AG10803 (cell line): ENCODE measurements around the gene MTHFS.
A peak's percentile ranks its signal among the peaks of the same experiment; 100 is the strongest.

Experiments used
- DNase-seq: peaks from one replicate; pipeline ENCODE4 v3.0.0; 2010; ENCODE audit warnings: low read depth
- H3K4me3 ChIP-seq: 2 replicates; pipeline ENCODE4 v1.5.1; 2011; ENCODE audit warnings: mild to moderate bottlenecking, low read length, control low read depth
- TF ChIP-seq, protein P1 (sequence below): conservative IDR thresholded peaks from 2 replicates; pipeline ENCODE4 v1.5.1; 2011; ENCODE audit warnings: mild to moderate bottlenecking, low read length, control low read depth, inconsistent platforms

Gene MTHFS

GRCh38 chr15:79898369-79898768 lies 1.6 kb upstream of the MTHFS start:
- H3K4me3 ChIP-seq: no peak overlapping the region
- TF ChIP-seq, protein P1, sequence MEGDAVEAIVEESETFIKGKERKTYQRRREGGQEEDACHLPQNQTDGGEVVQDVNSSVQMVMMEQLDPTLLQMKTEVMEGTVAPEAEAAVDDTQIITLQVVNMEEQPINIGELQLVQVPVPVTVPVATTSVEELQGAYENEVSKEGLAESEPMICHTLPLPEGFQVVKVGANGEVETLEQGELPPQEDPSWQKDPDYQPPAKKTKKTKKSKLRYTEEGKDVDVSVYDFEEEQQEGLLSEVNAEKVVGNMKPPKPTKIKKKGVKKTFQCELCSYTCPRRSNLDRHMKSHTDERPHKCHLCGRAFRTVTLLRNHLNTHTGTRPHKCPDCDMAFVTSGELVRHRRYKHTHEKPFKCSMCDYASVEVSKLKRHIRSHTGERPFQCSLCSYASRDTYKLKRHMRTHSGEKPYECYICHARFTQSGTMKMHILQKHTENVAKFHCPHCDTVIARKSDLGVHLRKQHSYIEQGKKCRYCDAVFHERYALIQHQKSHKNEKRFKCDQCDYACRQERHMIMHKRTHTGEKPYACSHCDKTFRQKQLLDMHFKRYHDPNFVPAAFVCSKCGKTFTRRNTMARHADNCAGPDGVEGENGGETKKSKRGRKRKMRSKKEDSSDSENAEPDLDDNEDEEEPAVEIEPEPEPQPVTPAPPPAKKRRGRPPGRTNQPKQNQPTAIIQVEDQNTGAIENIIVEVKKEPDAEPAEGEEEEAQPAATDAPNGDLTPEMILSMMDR: no peak
- no peak for DNase-seq

GRCh38 chr15:79897701-79898113 lies 893 bp upstream of the MTHFS start:
- no peak for DNase-seq
- peak overlapping the region; percentile 87 for H3K4me3 ChIP-seq
- TF ChIP-seq, protein P1: no peak

GRCh38 chr15:79897380-79897678 lies 515 bp upstream of the MTHFS start:
- TF ChIP-seq, protein P1: no peak
- H3K4me3 ChIP-seq: peak overlapping the region; percentile 87
- no peak for DNase-seq

DNA sequence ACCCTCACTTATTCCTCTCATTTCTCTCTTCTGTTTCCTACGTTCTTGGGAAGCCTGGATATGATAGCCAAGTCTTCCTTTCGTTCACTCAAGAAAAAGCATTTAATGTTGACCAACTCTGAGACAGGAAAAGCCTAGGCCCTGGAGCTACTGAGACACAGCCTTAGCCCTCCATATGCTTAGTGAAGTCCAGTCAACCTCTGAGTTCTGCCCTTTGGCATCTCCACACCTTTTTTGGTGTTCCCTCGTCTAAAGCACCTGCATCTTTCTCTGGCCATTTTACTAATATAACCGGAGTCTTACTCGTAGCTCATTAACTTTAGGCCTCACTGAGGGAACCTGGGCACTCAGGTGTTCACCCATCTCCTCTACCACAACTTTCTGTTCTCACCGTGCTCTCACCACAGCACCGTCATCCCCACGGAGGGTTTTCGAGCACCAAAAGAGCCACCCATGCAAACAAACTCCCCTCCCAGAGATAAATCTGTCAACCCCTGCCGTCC lies 632 bp downstream of the MTHFS start:
- peak overlapping the region; percentile 87 for H3K4me3 ChIP-seq
- TF ChIP-seq, protein P1: no peak
- DNase-seq: no peak

- TF ChIP-seq, protein P1: no peak
- peak; percentile 12 for DNase-seq
These were observed 9.5 kb downstream of the MTHFS start for GRCh38 chr15:79887054-79887930.

DNA sequence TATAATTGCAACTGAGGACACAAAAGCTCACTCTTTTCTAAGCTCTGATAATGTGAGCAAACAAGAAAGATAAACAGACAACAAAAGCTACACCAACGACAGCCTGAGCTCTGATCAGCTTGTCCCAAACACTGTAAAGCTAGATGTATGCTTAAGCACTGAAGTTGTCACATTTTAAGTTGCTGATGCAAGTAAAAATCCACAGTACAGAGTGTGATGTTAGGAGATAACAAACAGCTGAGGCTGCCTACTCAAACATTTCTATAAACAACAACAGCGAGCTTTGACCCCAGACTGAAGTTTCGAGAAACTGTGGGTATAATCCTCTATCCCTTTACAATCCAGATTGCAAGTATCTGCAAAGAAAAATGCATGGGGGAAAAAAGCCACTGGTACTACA lies 10.7 kb downstream of the MTHFS start:
- TF ChIP-seq, protein P1: no peak
- no peak for DNase-seq
- no peak overlapping the region for H3K4me3 ChIP-seq

More at GRCh38 chr15:79887054-79887930, 9.5 kb downstream of the MTHFS start:
- no peak overlapping the region for H3K4me3 ChIP-seq

DNA sequence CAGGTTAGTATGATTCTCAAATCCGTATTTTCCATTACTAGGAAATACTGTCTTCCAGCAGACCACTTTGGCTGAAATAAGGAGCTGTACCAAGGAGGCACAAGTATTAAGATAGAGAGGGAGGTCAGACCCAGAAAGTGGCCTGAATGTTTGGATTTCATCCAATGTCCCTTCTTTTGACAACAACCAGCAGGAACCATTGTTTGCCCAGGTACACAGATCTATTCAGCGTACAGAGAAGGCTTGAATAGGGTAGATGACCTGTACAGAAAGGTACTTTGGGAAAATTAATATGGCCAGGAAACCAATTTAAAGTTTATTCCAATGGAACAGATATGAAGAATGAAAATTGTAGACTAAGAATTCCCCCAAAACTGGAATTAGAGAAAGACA lies 12.6 kb downstream of the MTHFS start:
- TF ChIP-seq, protein P1: no peak
- no peak overlapping the region for H3K4me3 ChIP-seq
- DNase-seq: no peak
